ENCODE measurements around the gene RNGTT.

Gene RNGTT

GRCh38 chr6:88650029-88650619, 313.3 kb downstream of the RNGTT start:
- peaks cover 4% of the 10 kb centered on the region for H3K4me1 Mint-ChIP-seq (ENCODE audit: low read depth)
- H3K36me3 Mint-ChIP-seq = peaks cover 18% of the 10 kb centered on the region
- H3K27ac Mint-ChIP-seq = no peak overlapping the region
- H3K4me3 Mint-ChIP-seq = no peak overlapping the region
- no peaks in the 10 kb centered on the region for H3K27me3 Mint-ChIP-seq
- H3K9me3 Mint-ChIP-seq (ENCODE audit: low read depth) = no peaks in the 10 kb centered on the region

- peaks cover 10% of the 10 kb centered on the region for H3K36me3 Mint-ChIP-seq
- no peak overlapping the region for H3K4me3 Mint-ChIP-seq
- H3K27me3 Mint-ChIP-seq = no peaks in the 10 kb centered on the region
- H3K4me1 Mint-ChIP-seq (ENCODE audit: low read depth) = peaks cover 10% of the 10 kb centered on the region
- no peak overlapping the region for H3K27ac Mint-ChIP-seq
- H3K9me3 Mint-ChIP-seq (ENCODE audit: low read depth) = no peaks in the 10 kb centered on the region
Measured at GRCh38 chr6:88641178-88641903, 322.1 kb downstream of the RNGTT start.

- H3K27ac Mint-ChIP-seq = no peak overlapping the region
- H3K36me3 Mint-ChIP-seq = peaks cover 17% of the 10 kb centered on the region
- no peaks in the 10 kb centered on the region for H3K27me3 Mint-ChIP-seq
- H3K9me3 Mint-ChIP-seq (ENCODE audit: low read depth) = no peaks in the 10 kb centered on the region
- H3K4me3 Mint-ChIP-seq = no peak overlapping the region
- H3K4me1 Mint-ChIP-seq (ENCODE audit: low read depth) = peaks cover 10% of the 10 kb centered on the region
Measured at GRCh38 chr6:88637761-88638545, 325.5 kb downstream of the RNGTT start.

GRCh38 chr6:88636871-88637270, 326.5 kb downstream of the RNGTT start:
- Mint-ChIP-seq H3K27me3 (no peaks in the 10 kb centered on the region), H3K27ac (no peak overlapping the region), H3K9me3 (ENCODE audit: low read depth) (no peaks in the 10 kb centered on the region), H3K4me1 (ENCODE audit: low read depth) (peaks cover 12% of the 10 kb centered on the region), H3K4me3 (no peak overlapping the region), H3K36me3 (peaks cover 17% of the 10 kb centered on the region)

- no peaks in the 10 kb centered on the region for H3K9me3 Mint-ChIP-seq (ENCODE audit: low read depth)
- H3K4me1 Mint-ChIP-seq (ENCODE audit: low read depth) = peaks cover 21% of the 10 kb centered on the region
- no peak overlapping the region for H3K27ac Mint-ChIP-seq
- H3K36me3 Mint-ChIP-seq = peaks cover 15% of the 10 kb centered on the region
- H3K27me3 Mint-ChIP-seq = no peaks in the 10 kb centered on the region
- no peak overlapping the region for H3K4me3 Mint-ChIP-seq
Measured at GRCh38 chr6:88633782-88634181, 329.6 kb downstream of the RNGTT start.

GRCh38 chr6:88631830-88632229, 331.6 kb downstream of the RNGTT start:
- H3K27ac Mint-ChIP-seq = no peak overlapping the region
- no peaks in the 10 kb centered on the region for H3K27me3 Mint-ChIP-seq
- no peak overlapping the region for H3K4me3 Mint-ChIP-seq
- H3K36me3 Mint-ChIP-seq = peaks cover 17% of the 10 kb centered on the region
- no peaks in the 10 kb centered on the region for H3K9me3 Mint-ChIP-seq (ENCODE audit: low read depth)
- peaks cover 21% of the 10 kb centered on the region for H3K4me1 Mint-ChIP-seq (ENCODE audit: low read depth)

- no peak overlapping the region for H3K4me3 Mint-ChIP-seq
- peaks cover 21% of the 10 kb centered on the region for H3K4me1 Mint-ChIP-seq (ENCODE audit: low read depth)
- no peaks in the 10 kb centered on the region for H3K27me3 Mint-ChIP-seq
- no peak overlapping the region for H3K27ac Mint-ChIP-seq
- no peaks in the 10 kb centered on the region for H3K9me3 Mint-ChIP-seq (ENCODE audit: low read depth)
- peaks cover 11% of the 10 kb centered on the region for H3K36me3 Mint-ChIP-seq
Measured at GRCh38 chr6:88629838-88630494, 333.5 kb downstream of the RNGTT start.

GRCh38 chr6:88626460-88626859, 337.0 kb downstream of the RNGTT start:
- Mint-ChIP-seq H3K27me3 (no peaks in the 10 kb centered on the region), H3K9me3 (ENCODE audit: low read depth) (no peaks in the 10 kb centered on the region), H3K4me3 (no peak overlapping the region), H3K36me3 (peaks cover 12% of the 10 kb centered on the region), H3K27ac (no peak overlapping the region), H3K4me1 (ENCODE audit: low read depth) (peaks cover 13% of the 10 kb centered on the region)

- H3K9me3 Mint-ChIP-seq (ENCODE audit: low read depth) = no peaks in the 10 kb centered on the region
- H3K4me1 Mint-ChIP-seq (ENCODE audit: low read depth) = no peaks in the 10 kb centered on the region
- peaks cover 12% of the 10 kb centered on the region for H3K36me3 Mint-ChIP-seq
- H3K27ac Mint-ChIP-seq = no peak overlapping the region
- no peak overlapping the region for H3K4me3 Mint-ChIP-seq
- H3K27me3 Mint-ChIP-seq = no peaks in the 10 kb centered on the region
Measured at GRCh38 chr6:88623531-88623930, 339.9 kb downstream of the RNGTT start.

- Mint-ChIP-seq H3K27me3 (no peaks in the 10 kb centered on the region), H3K9me3 (ENCODE audit: low read depth) (no peaks in the 10 kb centered on the region), H3K4me1 (ENCODE audit: low read depth) (no peaks in the 10 kb centered on the region), H3K27ac (no peak overlapping the region), H3K36me3 (peaks cover 24% of the 10 kb centered on the region), H3K4me3 (no peak overlapping the region)
Measured at GRCh38 chr6:88619951-88620350, 343.5 kb downstream of the RNGTT start.

- H3K4me3 Mint-ChIP-seq = no peak overlapping the region
- no peak overlapping the region for H3K27ac Mint-ChIP-seq
- no peaks in the 10 kb centered on the region for H3K9me3 Mint-ChIP-seq (ENCODE audit: low read depth)
- no peaks in the 10 kb centered on the region for H3K4me1 Mint-ChIP-seq (ENCODE audit: low read depth)
- peaks cover 44% of the 10 kb centered on the region for H3K36me3 Mint-ChIP-seq
- no peaks in the 10 kb centered on the region for H3K27me3 Mint-ChIP-seq
Measured at GRCh38 chr6:88616380-88616779, 347.0 kb downstream of the RNGTT start.

GRCh38 chr6:88614316-88614877, 349.0 kb downstream of the RNGTT start:
- H3K27me3 Mint-ChIP-seq = no peaks in the 10 kb centered on the region
- H3K36me3 Mint-ChIP-seq = peaks cover 51% of the 10 kb centered on the region
- H3K4me1 Mint-ChIP-seq (ENCODE audit: low read depth) = no peaks in the 10 kb centered on the region
- H3K27ac Mint-ChIP-seq = no peak overlapping the region
- H3K9me3 Mint-ChIP-seq (ENCODE audit: low read depth) = no peaks in the 10 kb centered on the region
- no peak overlapping the region for H3K4me3 Mint-ChIP-seq

- Mint-ChIP-seq H3K27ac (no peak overlapping the region), H3K4me1 (ENCODE audit: low read depth) (no peaks in the 10 kb centered on the region), H3K4me3 (no peak overlapping the region), H3K36me3 (peaks cover 51% of the 10 kb centered on the region), H3K9me3 (ENCODE audit: low read depth) (no peaks in the 10 kb centered on the region), H3K27me3 (no peaks in the 10 kb centered on the region)
Measured at GRCh38 chr6:88612631-88613030, 350.8 kb downstream of the RNGTT start.

GRCh38 chr6:88611721-88612120, 351.7 kb downstream of the RNGTT start:
- Mint-ChIP-seq H3K36me3 (peaks cover 48% of the 10 kb centered on the region), H3K27me3 (no peaks in the 10 kb centered on the region), H3K27ac (no peak overlapping the region), H3K4me1 (ENCODE audit: low read depth) (no peaks in the 10 kb centered on the region), H3K4me3 (no peak overlapping the region), H3K9me3 (ENCODE audit: low read depth) (no peaks in the 10 kb centered on the region)

- Mint-ChIP-seq H3K9me3 (ENCODE audit: low read depth) (no peaks in the 10 kb centered on the region), H3K36me3 (peaks cover 42% of the 10 kb centered on the region), H3K4me1 (ENCODE audit: low read depth) (no peaks in the 10 kb centered on the region), H3K27me3 (no peaks in the 10 kb centered on the region), H3K27ac (no peak overlapping the region), H3K4me3 (no peak overlapping the region)
Measured at GRCh38 chr6:88609983-88610382, 353.4 kb downstream of the RNGTT start.

All from activated naive CD8-positive, alpha-beta T cell (primary cell).